HEK293 (cell line): ENCODE results near the gene SNX2.

Source experiments
- CTCF ChIA-PET: fragments of 350-600 bp; formaldehyde crosslinking; extraction: SDS; loops from one replicate; lab custom pipeline; 2021; ENCODE audit warnings: antibody characterized with exemption; lab: Yijun Ruan, JAX
- POLR2A ChIA-PET: fragments of 300-600 bp; formaldehyde crosslinking; extraction: SDS; loops from one replicate; lab custom pipeline; 2020; ENCODE audit warnings: antibody characterized with exemption, inconsistent platforms; lab: Yijun Ruan, JAX
- H3K27ac ChIP-seq: fragments of 200-500 bp; sonication (Bioruptor generic); 2 replicates; pipeline ENCODE4 v1.5.1; 2014; ENCODE audit warnings: low read depth, low read length, control low read depth, inconsistent platforms; ENCODE audit errors: extremely low read depth
- H3K36me3 ChIP-seq, 2 experiments: fragments of 200-500 bp in 1 of 2; sonication (Bioruptor generic) in 1 of 2; 1 replicate in 1 of 2; 2 replicates in 1 of 2; pipeline ENCODE4 v1.5.1; 2014 to 2017; ENCODE audit warnings: inconsistent platforms in 2 of 2, low read length in 2 of 2; ENCODE audit not compliant: control insufficient read depth in 2 of 2, insufficient read depth in 1 of 2
- H3K4me1 ChIP-seq: fragments of 200-500 bp; sonication (Bioruptor generic); 2 replicates; pipeline ENCODE4 v1.5.1; 2014; ENCODE audit warnings: mild to moderate bottlenecking, low read length, inconsistent platforms; ENCODE audit not compliant: control insufficient read depth, insufficient read depth
- H3K4me3 ChIP-seq: 2 replicates; pipeline ENCODE4 v1.5.1; 2011; ENCODE audit warnings: low read depth, mild to moderate bottlenecking, control low read depth, low read length, moderate library complexity
- H3K9me3 ChIP-seq: fragments of 200-500 bp; sonication (Bioruptor generic); 2 replicates; pipeline ENCODE4 v1.5.1; 2014; ENCODE audit warnings: low read depth, low read length, inconsistent platforms; ENCODE audit not compliant: control insufficient read depth, insufficient read depth
- EGR2 ChIP-seq: fragments of 450-650 bp; formaldehyde crosslinking; IDR thresholded peaks from 2 replicates; pipeline ENCODE4 v1.5.1; 2016; ENCODE audit warnings: low read depth, missing biosample characterization, missing genetic modification characterization
- PRDM2 ChIP-seq: fragments of 450-650 bp; formaldehyde crosslinking; IDR thresholded peaks from 2 replicates; pipeline ENCODE4 v1.5.1; 2016; ENCODE audit warnings: missing biosample characterization, missing genetic modification characterization, borderline replicate concordance
- ZFP37 ChIP-seq: fragments of 450-650 bp; formaldehyde crosslinking; IDR thresholded peaks from 2 replicates; pipeline ENCODE4 v1.5.1; 2016; ENCODE audit warnings: missing biosample characterization, missing genetic modification characterization
- ZNF214 ChIP-seq: fragments of 450-650 bp; formaldehyde crosslinking; IDR thresholded peaks from 2 replicates; pipeline ENCODE4 v1.5.1; 2017; ENCODE audit warnings: missing biosample characterization, mild to moderate bottlenecking, missing genetic modification characterization, borderline replicate concordance
- ZNF561 ChIP-seq: fragments of 450-650 bp; IDR thresholded peaks from 2 replicates; pipeline ENCODE4 v1.5.1; 2018; ENCODE audit warnings: missing biosample characterization, missing genetic modification characterization, borderline replicate concordance
- ZNF677 ChIP-seq: fragments of 450-650 bp; IDR thresholded peaks from 2 replicates; pipeline ENCODE4 v1.5.0; 2018; ENCODE audit warnings: missing biosample characterization, mild to moderate bottlenecking, missing genetic modification characterization, moderate library complexity

Gene SNX2

GRCh38 chr5:122877518-122877917 lies 102.6 kb downstream of the SNX2 start (continued):
- no peak for TF ChIP-seq PRDM2 (tag by site-specific recombination)
- no peak for TF ChIP-seq ZNF561 (tag by site-specific recombination)

- H3K36me3 ChIP-seq, result no peaks in the 10 kb centered on the region
- H3K4me3 ChIP-seq, result no peak overlapping the region
- TF ChIP-seq EGR2 (tag by site-specific recombination) (no peak), ZNF214 (tag by site-specific recombination) (no peak), ZFP37 (tag by site-specific recombination) (no peak), ZNF677 (no peak), PRDM2 (tag by site-specific recombination) (no peak)
- ChIA-PET POLR2A (no interaction called here), CTCF (interaction anchor here (0.6 to 1.0 kb wide), 2 partner anchors 28 to 94 kb away, joined by 3 read pairs; no protein-coding TSS in a partner anchor)
- no peaks in the 10 kb centered on the region for H3K9me3 ChIP-seq
- H3K27ac ChIP-seq, result no peak overlapping the region
- H3K4me1 ChIP-seq, result no peaks in the 10 kb centered on the region
These were observed 104.2 kb downstream of the SNX2 start for GRCh38 chr5:122879076-122879475.
